ENCODE results near the gene CEP128.

DNA sequence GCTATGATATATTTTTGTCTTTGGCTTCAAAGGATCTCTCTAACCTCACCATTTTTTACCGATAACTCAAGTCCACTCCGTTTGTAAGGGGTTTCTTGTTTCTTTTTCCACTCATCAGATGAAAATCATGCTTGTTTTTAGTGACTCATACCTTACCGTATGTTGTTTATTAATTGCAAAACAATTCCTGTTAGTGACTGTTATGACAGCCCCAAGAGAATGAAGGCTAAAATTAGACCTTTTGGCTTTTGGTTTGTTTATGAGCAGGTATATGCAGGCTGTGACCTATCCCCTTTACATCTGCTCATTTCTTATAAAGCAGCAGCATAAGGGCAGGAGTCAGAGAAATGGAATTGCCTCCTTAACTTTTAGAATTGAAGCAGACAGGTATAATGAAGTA is 319.8 kb downstream of the CEP128 start:
- TF ChIP-seq POLR2AphosphoS5 (IDR thresholded peaks at IDR 0.05; ENCODE audit: borderline replicate concordance, low read depth, low read length), result no peak
- no peak for TF ChIP-seq EZH2 (IDR thresholded peaks at IDR 0.05)
- TF ChIP-seq FOXP2 (optimal IDR thresholded peaks at IDR 0.05; ENCODE audit: control extremely low read depth, extremely low read length, insufficient read depth), result no peak
